ENCODE results near the gene KCTD16.

KCTD16 gene

DNA sequence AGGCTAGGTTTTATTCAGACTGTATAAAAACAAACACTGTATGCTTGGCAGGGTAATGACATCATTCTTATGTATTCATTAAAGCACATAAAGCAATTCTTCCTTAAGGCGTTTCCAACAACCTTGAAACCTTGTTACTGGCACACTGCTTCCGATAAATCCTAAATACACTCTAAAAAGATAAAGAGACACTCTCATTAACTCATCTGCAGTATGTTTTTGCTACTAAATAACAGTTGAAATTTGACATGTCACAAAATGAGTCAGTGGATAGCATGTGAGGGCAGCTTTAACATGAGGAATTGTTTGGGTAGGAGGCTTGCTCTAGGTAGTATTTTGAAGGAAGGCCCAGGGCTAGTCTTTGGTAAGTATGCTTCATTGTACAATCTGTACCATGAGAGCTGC, 13.9 kb upstream of the KCTD16 start:
- POLR2A ChIA-PET, result no interaction called here
- TF ChIP-seq SP7 (tag by site-specific recombination; IDR thresholded peaks at IDR 0.05) (peak; percentile 83), IKZF3 (tag by site-specific recombination; IDR thresholded peaks at IDR 0.05) (peak; percentile 24; the same call in 1 of the 2 replicates), KLF10 (tag by site-specific recombination; IDR thresholded peaks at IDR 0.05) (0 out of 2 replicates have a peak, but pooled peaks have one; percentile 34), TCF7L2 (IDR thresholded peaks at IDR 0.05; ENCODE audit: borderline replicate concordance, low read depth, low read length) (no peak), ZEB2 (tag by site-specific recombination; IDR thresholded peaks at IDR 0.05) (0 out of 2 replicates have a peak, but pooled peaks have one; percentile 22), ZNF521 (tag by site-specific recombination; IDR thresholded peaks at IDR 0.05) (no peak), FEZF1 (tag by site-specific recombination; IDR thresholded peaks at IDR 0.05) (0 out of 2 replicates have a peak, but pooled peaks have one; percentile 13), ZNF843 (tag by site-specific recombination; IDR thresholded peaks at IDR 0.05) (peak; percentile 75), ZNF404 (tag by site-specific recombination; IDR thresholded peaks at IDR 0.05) (no peak), KLF1 (tag by site-specific recombination; IDR thresholded peaks at IDR 0.05) (peak; percentile 72; the same call in 1 of the 2 replicates), ZNF223 (tag by site-specific recombination; IDR thresholded peaks at IDR 0.05) (no peak), ZFHX2 (tag by site-specific recombination; conservative IDR thresholded peaks at IDR 0.05) (no peak), ZNF366 (tag by site-specific recombination; conservative IDR thresholded peaks at IDR 0.05) (peak; percentile 35; the same call in 1 of the 2 replicates), ZNF501 (tag by site-specific recombination; IDR thresholded peaks at IDR 0.05) (no peak), ZNF629 (tag by site-specific recombination; IDR thresholded peaks at IDR 0.05) (peak; percentile 80), ZNF211 (tag by site-specific recombination; IDR thresholded peaks at IDR 0.05; ENCODE audit: low read depth) (no peak), ZBTB21 (tag by site-specific recombination; IDR thresholded peaks at IDR 0.05) (peak; percentile 49; the same call in 1 of the 2 replicates), ZFP69B (tag by site-specific recombination; IDR thresholded peaks at IDR 0.05) (peak; percentile 45; the same call in 1 of the 2 replicates), OSR2 (tag by site-specific recombination; IDR thresholded peaks at IDR 0.05) (peak; percentile 81)
- TF ChIP-seq, protein P1, sequence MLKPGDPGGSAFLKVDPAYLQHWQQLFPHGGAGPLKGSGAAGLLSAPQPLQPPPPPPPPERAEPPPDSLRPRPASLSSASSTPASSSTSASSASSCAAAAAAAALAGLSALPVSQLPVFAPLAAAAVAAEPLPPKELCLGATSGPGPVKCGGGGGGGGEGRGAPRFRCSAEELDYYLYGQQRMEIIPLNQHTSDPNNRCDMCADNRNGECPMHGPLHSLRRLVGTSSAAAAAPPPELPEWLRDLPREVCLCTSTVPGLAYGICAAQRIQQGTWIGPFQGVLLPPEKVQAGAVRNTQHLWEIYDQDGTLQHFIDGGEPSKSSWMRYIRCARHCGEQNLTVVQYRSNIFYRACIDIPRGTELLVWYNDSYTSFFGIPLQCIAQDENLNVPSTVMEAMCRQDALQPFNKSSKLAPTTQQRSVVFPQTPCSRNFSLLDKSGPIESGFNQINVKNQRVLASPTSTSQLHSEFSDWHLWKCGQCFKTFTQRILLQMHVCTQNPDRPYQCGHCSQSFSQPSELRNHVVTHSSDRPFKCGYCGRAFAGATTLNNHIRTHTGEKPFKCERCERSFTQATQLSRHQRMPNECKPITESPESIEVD (tag by site-specific recombination; IDR thresholded peaks at IDR 0.05), result peak; percentile 86
- TF ChIP-seq, protein P2, sequence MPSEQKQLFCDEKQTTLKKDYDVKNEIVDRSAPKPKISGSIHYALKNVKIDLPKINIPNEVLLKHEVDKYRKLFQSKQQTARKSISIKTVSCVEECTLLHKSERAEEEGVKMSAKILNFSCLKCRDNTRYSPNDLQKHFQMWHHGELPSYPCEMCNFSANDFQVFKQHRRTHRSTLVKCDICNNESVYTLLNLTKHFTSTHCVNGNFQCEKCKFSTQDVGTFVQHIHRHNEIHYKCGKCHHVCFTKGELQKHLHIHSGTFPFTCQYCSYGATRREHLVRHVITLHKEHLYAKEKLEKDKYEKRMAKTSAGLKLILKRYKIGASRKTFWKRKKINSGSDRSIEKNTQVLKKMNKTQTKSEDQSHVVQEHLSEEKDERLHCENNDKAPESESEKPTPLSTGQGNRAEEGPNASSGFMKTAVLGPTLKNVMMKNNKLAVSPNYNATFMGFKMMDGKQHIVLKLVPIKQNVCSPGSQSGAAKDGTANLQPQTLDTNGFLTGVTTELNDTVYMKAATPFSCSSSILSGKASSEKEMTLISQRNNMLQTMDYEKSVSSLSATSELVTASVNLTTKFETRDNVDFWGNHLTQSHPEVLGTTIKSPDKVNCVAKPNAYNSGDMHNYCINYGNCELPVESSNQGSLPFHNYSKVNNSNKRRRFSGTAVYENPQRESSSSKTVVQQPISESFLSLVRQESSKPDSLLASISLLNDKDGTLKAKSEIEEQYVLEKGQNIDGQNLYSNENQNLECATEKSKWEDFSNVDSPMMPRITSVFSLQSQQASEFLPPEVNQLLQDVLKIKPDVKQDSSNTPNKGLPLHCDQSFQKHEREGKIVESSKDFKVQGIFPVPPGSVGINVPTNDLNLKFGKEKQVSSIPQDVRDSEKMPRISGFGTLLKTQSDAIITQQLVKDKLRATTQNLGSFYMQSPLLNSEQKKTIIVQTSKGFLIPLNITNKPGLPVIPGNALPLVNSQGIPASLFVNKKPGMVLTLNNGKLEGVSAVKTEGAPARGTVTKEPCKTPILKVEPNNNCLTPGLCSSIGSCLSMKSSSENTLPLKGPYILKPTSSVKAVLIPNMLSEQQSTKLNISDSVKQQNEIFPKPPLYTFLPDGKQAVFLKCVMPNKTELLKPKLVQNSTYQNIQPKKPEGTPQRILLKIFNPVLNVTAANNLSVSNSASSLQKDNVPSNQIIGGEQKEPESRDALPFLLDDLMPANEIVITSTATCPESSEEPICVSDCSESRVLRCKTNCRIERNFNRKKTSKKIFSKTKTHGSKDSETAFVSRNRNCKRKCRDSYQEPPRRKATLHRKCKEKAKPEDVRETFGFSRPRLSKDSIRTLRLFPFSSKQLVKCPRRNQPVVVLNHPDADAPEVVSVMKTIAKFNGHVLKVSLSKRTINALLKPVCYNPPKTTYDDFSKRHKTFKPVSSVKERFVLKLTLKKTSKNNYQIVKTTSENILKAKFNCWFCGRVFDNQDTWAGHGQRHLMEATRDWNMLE (tag by site-specific recombination; conservative IDR thresholded peaks at IDR 0.05; ENCODE audit: low read depth), result no peak
- TF ChIP-seq, protein P3, sequence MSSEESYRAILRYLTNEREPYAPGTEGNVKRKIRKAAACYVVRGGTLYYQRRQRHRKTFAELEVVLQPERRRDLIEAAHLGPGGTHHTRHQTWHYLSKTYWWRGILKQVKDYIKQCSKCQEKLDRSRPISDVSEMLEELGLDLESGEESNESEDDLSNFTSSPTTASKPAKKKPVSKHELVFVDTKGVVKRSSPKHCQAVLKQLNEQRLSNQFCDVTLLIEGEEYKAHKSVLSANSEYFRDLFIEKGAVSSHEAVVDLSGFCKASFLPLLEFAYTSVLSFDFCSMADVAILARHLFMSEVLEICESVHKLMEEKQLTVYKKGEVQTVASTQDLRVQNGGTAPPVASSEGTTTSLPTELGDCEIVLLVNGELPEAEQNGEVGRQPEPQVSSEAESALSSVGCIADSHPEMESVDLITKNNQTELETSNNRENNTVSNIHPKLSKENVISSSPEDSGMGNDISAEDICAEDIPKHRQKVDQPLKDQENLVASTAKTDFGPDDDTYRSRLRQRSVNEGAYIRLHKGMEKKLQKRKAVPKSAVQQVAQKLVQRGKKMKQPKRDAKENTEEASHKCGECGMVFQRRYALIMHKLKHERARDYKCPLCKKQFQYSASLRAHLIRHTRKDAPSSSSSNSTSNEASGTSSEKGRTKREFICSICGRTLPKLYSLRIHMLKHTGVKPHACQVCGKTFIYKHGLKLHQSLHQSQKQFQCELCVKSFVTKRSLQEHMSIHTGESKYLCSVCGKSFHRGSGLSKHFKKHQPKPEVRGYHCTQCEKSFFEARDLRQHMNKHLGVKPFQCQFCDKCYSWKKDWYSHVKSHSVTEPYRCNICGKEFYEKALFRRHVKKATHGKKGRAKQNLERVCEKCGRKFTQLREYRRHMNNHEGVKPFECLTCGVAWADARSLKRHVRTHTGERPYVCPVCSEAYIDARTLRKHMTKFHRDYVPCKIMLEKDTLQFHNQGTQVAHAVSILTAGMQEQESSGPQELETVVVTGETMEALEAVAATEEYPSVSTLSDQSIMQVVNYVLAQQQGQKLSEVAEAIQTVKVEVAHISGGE (tag by site-specific recombination; conservative IDR thresholded peaks at IDR 0.05; ENCODE audit: low read depth), result no peak
- TF ChIP-seq, protein P4, sequence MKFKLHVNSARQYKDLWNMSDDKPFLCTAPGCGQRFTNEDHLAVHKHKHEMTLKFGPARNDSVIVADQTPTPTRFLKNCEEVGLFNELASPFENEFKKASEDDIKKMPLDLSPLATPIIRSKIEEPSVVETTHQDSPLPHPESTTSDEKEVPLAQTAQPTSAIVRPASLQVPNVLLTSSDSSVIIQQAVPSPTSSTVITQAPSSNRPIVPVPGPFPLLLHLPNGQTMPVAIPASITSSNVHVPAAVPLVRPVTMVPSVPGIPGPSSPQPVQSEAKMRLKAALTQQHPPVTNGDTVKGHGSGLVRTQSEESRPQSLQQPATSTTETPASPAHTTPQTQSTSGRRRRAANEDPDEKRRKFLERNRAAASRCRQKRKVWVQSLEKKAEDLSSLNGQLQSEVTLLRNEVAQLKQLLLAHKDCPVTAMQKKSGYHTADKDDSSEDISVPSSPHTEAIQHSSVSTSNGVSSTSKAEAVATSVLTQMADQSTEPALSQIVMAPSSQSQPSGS (tag by site-specific recombination; IDR thresholded peaks at IDR 0.05; ENCODE audit: low read depth), result peak; percentile 91
- TF ChIP-seq, protein P5, sequence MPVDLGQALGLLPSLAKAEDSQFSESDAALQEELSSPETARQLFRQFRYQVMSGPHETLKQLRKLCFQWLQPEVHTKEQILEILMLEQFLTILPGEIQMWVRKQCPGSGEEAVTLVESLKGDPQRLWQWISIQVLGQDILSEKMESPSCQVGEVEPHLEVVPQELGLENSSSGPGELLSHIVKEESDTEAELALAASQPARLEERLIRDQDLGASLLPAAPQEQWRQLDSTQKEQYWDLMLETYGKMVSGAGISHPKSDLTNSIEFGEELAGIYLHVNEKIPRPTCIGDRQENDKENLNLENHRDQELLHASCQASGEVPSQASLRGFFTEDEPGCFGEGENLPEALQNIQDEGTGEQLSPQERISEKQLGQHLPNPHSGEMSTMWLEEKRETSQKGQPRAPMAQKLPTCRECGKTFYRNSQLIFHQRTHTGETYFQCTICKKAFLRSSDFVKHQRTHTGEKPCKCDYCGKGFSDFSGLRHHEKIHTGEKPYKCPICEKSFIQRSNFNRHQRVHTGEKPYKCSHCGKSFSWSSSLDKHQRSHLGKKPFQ (tag by site-specific recombination; IDR thresholded peaks at IDR 0.05), result no peak

More for the DNA sequence above, 13.9 kb upstream of the KCTD16 start:
- peaks cover 16% of the 10 kb centered on the region for H3K4me1 ChIP-seq (ENCODE audit: control insufficient read depth, insufficient read depth, low read length)
- no peaks in the 10 kb centered on the region for H3K9me3 ChIP-seq (ENCODE audit: control insufficient read depth, insufficient read depth, low read depth, low read length)
- peaks cover 25 to 29% of the 10 kb centered on the region in 2 experiments for H3K36me3 ChIP-seq (ENCODE audit: control insufficient read depth in 2 of 2, insufficient read depth in 1 of 2, low read length in 2 of 2)
- peak overlapping the region; percentile 44; the same call in 1 of the 2 replicates for H3K27ac ChIP-seq (ENCODE audit: extremely low read depth, low read depth, low read length)
- CTCF ChIA-PET, result interaction anchor here (1.0 to 1.9 kb wide), 2 partner anchors 15 to 35 kb away, joined by 3 to 7 read pairs; no protein-coding TSS in a partner anchor
- no peak overlapping the region for H3K4me3 ChIP-seq (ENCODE audit: low read depth, low read length)
